Measurements from ENCODE around the gene ERFL. TPM values are rescaled to one million over a fixed set of nuclear protein-coding genes. Genes with fewer than 3 reads are reported as not detected.

ERFL gene
- total and polyA plus RNA-seq, 3 donors from 2014 or later = 0.78 to 2.4 (median 2.2) TPM

GRCh38 chr19:41910240-41910991 is 17.8 kb downstream of the ERFL start:
- WGBS, 2 donors = 65 to 72% methylated on average over 10 to 12 of the region's 12 CpGs
- no peaks in the 10 kb centered on the region for H3K36me3 ChIP-seq (ENCODE audit: low read depth, missing control alignments)
- no peak overlapping the region for H3K27ac ChIP-seq
- intact Hi-C loops (cut with DNase I; ENCODE audit: low total_unique reads) = no loop called here
- H3K27me3 ChIP-seq = no peaks in the 10 kb centered on the region
- TF ChIP-seq CTCF (IDR thresholded peaks at IDR 0.05) (no peak), POLR2A (IDR thresholded peaks at IDR 0.05) (no peak)
- H3K4me1 ChIP-seq = peaks cover 6% of the 10 kb centered on the region
- H3K9me3 ChIP-seq = no peaks in the 10 kb centered on the region
- no peak overlapping the region for H3K4me3 ChIP-seq
- DNase-seq = no peak

- no peak overlapping the region for H3K27ac ChIP-seq
- TF ChIP-seq CTCF (IDR thresholded peaks at IDR 0.05) (no peak), POLR2A (IDR thresholded peaks at IDR 0.05) (no peak)
- WGBS, 2 donors = 63 to 76% methylated on average over 2 to 10 of the region's 13 CpGs
- intact Hi-C loops (cut with DNase I; ENCODE audit: low total_unique reads) = no loop called here
- H3K4me1 ChIP-seq = peaks cover 2% of the 10 kb centered on the region
- H3K4me3 ChIP-seq = no peak overlapping the region
- DNase-seq = no peak
- H3K9me3 ChIP-seq = no peaks in the 10 kb centered on the region
- H3K36me3 ChIP-seq (ENCODE audit: low read depth, missing control alignments) = no peaks in the 10 kb centered on the region
- H3K27me3 ChIP-seq = no peaks in the 10 kb centered on the region
Measured at GRCh38 chr19:41909706-41910105, 18.5 kb downstream of the ERFL start.

- Histone ChIP-seq H3K9me3 (no peaks in the 10 kb centered on the region), H3K27ac (no peak overlapping the region), H3K4me3 (no peak overlapping the region), H3K36me3 (ENCODE audit: low read depth, missing control alignments) (no peaks in the 10 kb centered on the region), H3K27me3 (no peaks in the 10 kb centered on the region), H3K4me1 (peaks cover 2% of the 10 kb centered on the region)
- 72 to 80% methylated on average over 9 to 11 of the region's 11 CpGs for WGBS, 2 donors
- TF ChIP-seq POLR2A (IDR thresholded peaks at IDR 0.05) (no peak), CTCF (IDR thresholded peaks at IDR 0.05) (no peak)
- intact Hi-C loops (cut with DNase I; ENCODE audit: low total_unique reads) = no loop called here
- no peak for DNase-seq
Measured at GRCh38 chr19:41908724-41909464, 19.4 kb downstream of the ERFL start.

- no peaks in the 10 kb centered on the region for H3K27me3 ChIP-seq
- TF ChIP-seq POLR2A (IDR thresholded peaks at IDR 0.05) = no peak
- no peak for TF ChIP-seq CTCF (IDR thresholded peaks at IDR 0.05)
- H3K4me1 ChIP-seq = no peaks in the 10 kb centered on the region
- intact Hi-C loops (cut with DNase I; ENCODE audit: low total_unique reads) = no loop called here
- no peak overlapping the region for H3K27ac ChIP-seq
- no peak for DNase-seq
- WGBS, 2 donors = 79 to 89% methylated on average over 8 to 23 of the region's 25 CpGs
- H3K4me3 ChIP-seq = no peak overlapping the region
- H3K36me3 ChIP-seq (ENCODE audit: low read depth, missing control alignments) = no peaks in the 10 kb centered on the region
- no peaks in the 10 kb centered on the region for H3K9me3 ChIP-seq
Measured at GRCh38 chr19:41907994-41908615, 20.1 kb downstream of the ERFL start.
